ENCODE data around the gene ACSL6. TPM values are rescaled to one million over a fixed set of nuclear protein-coding genes. Genes with fewer than 3 reads are reported as not detected.

The ACSL6 gene
- total RNA-seq, 1 donor from 2014 or later = 0.20 TPM

- no peak for TF ChIP-seq CTCF (IDR thresholded peaks at IDR 0.05)
- DNase-seq = no peak
- Mint-ChIP-seq H3K27me3 (peaks cover 36% of the 10 kb centered on the region), H3K4me1 (peaks cover 21% of the 10 kb centered on the region), H3K27ac (peak overlapping the region; percentile 59), H3K4me3 (peak overlapping the region; percentile 28), H3K36me3 (ENCODE audit: low read depth) (no peaks in the 10 kb centered on the region), H3K9me3 (no peaks in the 10 kb centered on the region)
- ChIA-PET POLR2A (interaction anchor here (0.6 to 1.5 kb wide), 2 partner anchors 85 to 223 kb away, joined by 3 read pairs; no protein-coding TSS in a partner anchor), CTCF (interaction anchor here (1.5 to 1.6 kb wide), 2 partner anchors 12 to 430 kb away, joined by 4 to 5 read pairs; no protein-coding TSS in a partner anchor)
- ATAC-seq (ENCODE audit: low read depth) = peak; percentile 88
- intact Hi-C loops (cut with micrococcal nuclease) = no loop called here
Measured at GRCh38 chr5:132019857-132020555, 8.5 kb upstream of the ACSL6 start.

GRCh38 chr5:132019337-132019736 lies 7.9 kb upstream of the ACSL6 start:
- Mint-ChIP-seq H3K9me3 (no peaks in the 10 kb centered on the region), H3K4me3 (no peak overlapping the region), H3K4me1 (peaks cover 21% of the 10 kb centered on the region), H3K27ac (no peak overlapping the region), H3K36me3 (ENCODE audit: low read depth) (no peaks in the 10 kb centered on the region), H3K27me3 (peaks cover 39% of the 10 kb centered on the region)
- ATAC-seq (ENCODE audit: low read depth) (no peak), DNase-seq (no peak)
- intact Hi-C loops (cut with micrococcal nuclease) = no loop called here
- ChIA-PET POLR2A (interaction anchor here (0.6 to 1.5 kb wide), 2 partner anchors 85 to 222 kb away, joined by 3 read pairs; no protein-coding TSS in a partner anchor), CTCF (interaction anchor here (1.5 to 1.6 kb wide), 2 partner anchors 12 to 430 kb away, joined by 4 to 5 read pairs; no protein-coding TSS in a partner anchor)
- no peak for TF ChIP-seq CTCF (IDR thresholded peaks at IDR 0.05)

- no peak for DNase-seq
- peaks cover 47% of the 10 kb centered on the region for H3K27me3 Mint-ChIP-seq
- no peak for TF ChIP-seq CTCF (IDR thresholded peaks at IDR 0.05)
- no peak overlapping the region for H3K4me3 Mint-ChIP-seq
- CTCF ChIA-PET = interaction anchor here (0.7 kb wide), 1 partner anchor 11 kb away, joined by 4 read pairs; no protein-coding TSS in a partner anchor
- intact Hi-C loops (cut with micrococcal nuclease) = no loop called here
- POLR2A ChIA-PET = no interaction called here
- no peak for ATAC-seq (ENCODE audit: low read depth)
- no peaks in the 10 kb centered on the region for H3K9me3 Mint-ChIP-seq
- H3K36me3 Mint-ChIP-seq (ENCODE audit: low read depth) = no peaks in the 10 kb centered on the region
- peaks cover 21% of the 10 kb centered on the region for H3K4me1 Mint-ChIP-seq
- H3K27ac Mint-ChIP-seq = no peak overlapping the region
Measured at GRCh38 chr5:132017738-132018625, 6.5 kb upstream of the ACSL6 start.

GRCh38 chr5:132017316-132017715 lies 5.9 kb upstream of the ACSL6 start:
- Mint-ChIP-seq H3K36me3 (ENCODE audit: low read depth) (no peaks in the 10 kb centered on the region), H3K9me3 (no peaks in the 10 kb centered on the region), H3K4me3 (no peak overlapping the region), H3K27ac (no peak overlapping the region), H3K4me1 (peaks cover 21% of the 10 kb centered on the region), H3K27me3 (peaks cover 54% of the 10 kb centered on the region)
- DNase-seq (no peak), ATAC-seq (ENCODE audit: low read depth) (no peak)
- intact Hi-C loops (cut with micrococcal nuclease) = no loop called here
- TF ChIP-seq CTCF (IDR thresholded peaks at IDR 0.05) = no peak
- ChIA-PET CTCF (no interaction called here), POLR2A (no interaction called here)
